ENCODE data around the gene MTERF4. TPM values are rescaled to one million over a fixed set of nuclear protein-coding genes. Genes with fewer than 3 reads are reported as not detected.

Gene MTERF4
- total and polyA plus RNA-seq, 2 of the 13 experiments (the other 11 are each of a cell fraction or from before 2014, with no cell fraction given), result 50.5 to 59.8 TPM

GRCh38 chr2:241132538-241133435 is 30.7 kb upstream of the MTERF4 start (continued):
- no peak for TF ChIP-seq ZNF318 (CRISPR knock-in tag; IDR thresholded peaks at IDR 0.05)
- no peak for TF ChIP-seq YEATS2 (CRISPR knock-in tag; IDR thresholded peaks at IDR 0.05; ENCODE audit: borderline replicate concordance)

GRCh38 chr2:241131531-241131930 is 29.4 kb upstream of the MTERF4 start:
- no peak for ATAC-seq
- intact Hi-C loops (cut with micrococcal nuclease; ENCODE audit: unreplicated experiment) (no loop called here), in situ Hi-C loops (cut with HindIII; ENCODE audit: extremely low pct_ligation_motif_present, low pct_unique_long_range_greater_than_20kb) (no loop called here)
- H3K4me2 ChIP-seq (ENCODE audit: low read depth, low read length), result no peak overlapping the region
- no peak overlapping the region for H3K9ac ChIP-seq (ENCODE audit: insufficient read depth, low read depth, low read length)
- H3K4me1 ChIP-seq (ENCODE audit: insufficient read depth, low read length), result peaks cover 18% of the 10 kb centered on the region
- H4K20me1 ChIP-seq (ENCODE audit: insufficient read depth, low read length), result no peaks in the 10 kb centered on the region
- no peaks in the 10 kb centered on the region for H3K27me3 ChIP-seq (ENCODE audit: control insufficient read depth in 1 of 2, insufficient read depth in 2 of 2, low read length in 2 of 2)
- H3K27ac ChIP-seq (ENCODE audit: extremely low read length, insufficient read depth, low read length), result no peak overlapping the region
- FAIRE-seq, result no peak
- H3K4me3 ChIP-seq (replicated peaks in 1 of 3; ENCODE audit: insufficient read depth in 1 of 3, low read depth in 2 of 3, low read length in 3 of 3), result no peak overlapping the region
- DNase-seq (ENCODE audit: low spot score), result no peak
- no TSS peak for BruUV-seq (replicated peaks)
- 99% methylated on average over 7 of the region's 7 CpGs for WGBS (ENCODE audit: low lambda C conversion rate)
- CTCF ChIA-PET (ENCODE audit: low intra/inter-chr PET ratio, low total read pairs), result no interaction called here
- no peaks in the 10 kb centered on the region for H3K79me2 ChIP-seq (ENCODE audit: insufficient read depth, low read length)
- no peaks in the 10 kb centered on the region for H3K9me3 ChIP-seq (ENCODE audit: low read length)
- H2AFZ ChIP-seq (ENCODE audit: low read length), result no peak overlapping the region
- POLR2A ChIA-PET, result no interaction called here
- H3K36me3 ChIP-seq (replicated peaks in 1 of 2; ENCODE audit: control insufficient read depth in 1 of 2, insufficient read depth in 2 of 2, low read length in 2 of 2), result peaks cover 4 to 9% of the 10 kb centered on the region in 2 experiments; a peak in 4 of 5 replicates
- no peak for TF ChIP-seq ZNF160 (CRISPR knock-in tag; IDR thresholded peaks at IDR 0.05)
- no peak for TF ChIP-seq THAP9 (CRISPR knock-in tag; IDR thresholded peaks at IDR 0.05; ENCODE audit: borderline replicate concordance)
- no peak for TF ChIP-seq MLXIP (CRISPR knock-in tag; IDR thresholded peaks at IDR 0.05; ENCODE audit: borderline replicate concordance)
